PC-3 (cell line): ENCODE results near the gene ANKS1B. TPM values are rescaled to one million over a fixed set of nuclear protein-coding genes. Genes with fewer than 3 reads are reported as not detected.

Experiments used
- ATAC-seq: fragments of 200-7000 bp; cut with Tn5 transposase; 2 replicates; pipeline ENCODE4 v1.9.1; 2020; ENCODE audit warnings: mild to moderate bottlenecking, moderate library complexity
- BruUV-seq: library from RNA; stranded (reverse); fragments of 400-500 nt; replicated peaks from 2 replicates; lab custom pipeline; 2021; lab: Mats Ljungman, UMichigan
- CTCF ChIA-PET: fragments of 300-600 bp; sonication (Branson Sonifier 250); formaldehyde crosslinking; loops from one replicate; lab custom pipeline; 2022; ENCODE audit warnings: antibody characterized with exemption; lab: Charles Lee
- POLR2A ChIA-PET: fragments of 300-600 bp; sonication (Branson Sonifier 250); formaldehyde crosslinking; loops from one replicate; lab custom pipeline; 2022; ENCODE audit warnings: antibody characterized with exemption; ENCODE audit not compliant: unreplicated experiment; lab: Charles Lee
- DNase-seq: peaks from one replicate; pipeline ENCODE4 v3.0.0-alpha.2; 2015
- H2AFZ ChIP-seq: fragments of 300-600 bp; sonication (generic); 2 replicates; pipeline ENCODE4 v1.6.0; 2016; ENCODE audit warnings: antibody characterized with exemption, low read length
- H3F3A ChIP-seq: fragments of 300-600 bp; sonication (generic); one replicate; pipeline ENCODE4 v1.6.0; 2017; ENCODE audit warnings: antibody characterized with exemption, low read length, control low read depth, mild to moderate bottlenecking; ENCODE audit not compliant: unreplicated experiment
- H3K27ac ChIP-seq: fragments of 300-600 bp; sonication (generic); 2 replicates; pipeline ENCODE4 v1.5.1; 2016; ENCODE audit warnings: mild to moderate bottlenecking, low read length
- H3K27me3 ChIP-seq: fragments of 300-600 bp; sonication (generic); 2 replicates; pipeline ENCODE4 v1.6.1; 2016; ENCODE audit warnings: low read length, mixed read lengths
- H3K36me3 ChIP-seq: fragments of 300-600 bp; sonication (generic); 2 replicates; pipeline ENCODE4 v1.6.1; 2016; ENCODE audit warnings: low read depth, mixed run types, low read length, mixed read lengths
- H3K4me1 ChIP-seq: fragments of 300-600 bp; sonication (generic); 2 replicates; pipeline ENCODE4 v1.5.1; 2016; ENCODE audit warnings: low read length; ENCODE audit not compliant: insufficient read depth
- H3K4me2 ChIP-seq: fragments of 300-600 bp; sonication (generic); 2 replicates; pipeline ENCODE4 v1.6.0; 2016; ENCODE audit warnings: low read length
- H3K4me3 ChIP-seq: fragments of 300-600 bp; sonication (generic); 2 replicates; pipeline ENCODE4 v1.5.1; 2016; ENCODE audit warnings: mild to moderate bottlenecking, low read length, mixed read lengths
- H3K79me2 ChIP-seq: fragments of 300-600 bp; sonication (generic); 2 replicates; pipeline ENCODE4 v1.6.1; 2017; ENCODE audit warnings: low read length, mixed read lengths
- H3K9ac ChIP-seq: fragments of 300-600 bp; sonication (generic); 2 replicates; pipeline ENCODE4 v1.6.0; 2016; ENCODE audit warnings: mild to moderate bottlenecking, low read length
- H3K9me2 ChIP-seq: fragments of 300-600 bp; sonication (generic); replicated peaks from 2 replicates; pipeline ENCODE4 v1.6.1; 2016; ENCODE audit warnings: mixed run types, low read length, mixed read lengths
- H3K9me3 ChIP-seq: fragments of 300-600 bp; sonication (generic); 2 replicates; pipeline ENCODE4 v1.6.1; 2016; ENCODE audit warnings: low read length, mixed read lengths
- H4K20me1 ChIP-seq: fragments of 300-600 bp; sonication (generic); 2 replicates; pipeline ENCODE4 v1.6.1; 2016; ENCODE audit warnings: low read length, mixed read lengths
- EZH2 ChIP-seq: fragments of 300-600 bp; sonication (generic); IDR thresholded peaks from one replicate; pipeline ENCODE4 v1.6.1; 2017; ENCODE audit warnings: antibody characterized with exemption, mild to moderate bottlenecking, low read length; ENCODE audit not compliant: unreplicated experiment
- EZH2phosphoT487 ChIP-seq: fragments of 300-600 bp; sonication (generic); IDR thresholded peaks from 2 replicates; pipeline ENCODE4 v1.6.1; 2018; ENCODE audit warnings: mild to moderate bottlenecking, antibody characterized with exemption, low read length, borderline replicate concordance
- intact Hi-C: fragments of 100-400 bp; cut with micrococcal nuclease; formaldehyde crosslinking; loops from 2 replicates; pipeline ENCODE4 v1.9.0; 2023
- total RNA-seq: library from RNA; depleted of rRNA; stranded (reverse); fragments of >200 nt; gene quantifications from 2 replicates; pipeline ENCODE4 v1.2.3, GENCODE V29; 2014
- TF ChIP-seq, protein P1 (sequence below): fragments of 300-600 bp; sonication (generic); conservative IDR thresholded peaks from 2 replicates; pipeline ENCODE4 v1.5.1; 2017; ENCODE audit warnings: antibody characterized with exemption, low read depth, mild to moderate bottlenecking, low read length

Gene ANKS1B
- total RNA-seq, 1 experiment from 2014 or later: 0.07 TPM

DNA sequence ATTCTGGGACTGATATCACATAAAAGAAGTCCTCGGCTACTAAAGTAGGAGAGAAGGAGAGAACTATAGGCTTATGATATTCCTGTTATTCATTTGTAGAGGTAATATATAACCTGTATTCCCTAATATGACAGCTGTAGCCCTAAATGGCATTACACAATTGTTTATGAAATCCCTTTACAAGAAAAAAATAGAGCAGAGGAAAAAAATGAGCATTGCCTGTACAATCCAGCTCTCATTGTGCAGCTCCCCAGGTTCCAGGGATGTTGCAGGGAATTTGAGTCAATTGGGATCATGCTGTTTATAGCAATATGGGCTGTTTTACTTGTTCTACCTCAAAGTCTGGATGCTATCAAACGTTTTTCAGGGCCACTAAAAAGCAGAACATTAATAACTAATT lies 1166.5 kb downstream of the ANKS1B start:
- Histone ChIP-seq H3K27me3 (peaks cover 33% of the 10 kb centered on the region), H3K9me2 (no peaks in the 10 kb centered on the region), H3K4me2 (no peak overlapping the region), H3K79me2 (no peaks in the 10 kb centered on the region), H4K20me1 (no peaks in the 10 kb centered on the region), H2AFZ (no peak overlapping the region), H3K36me3 (no peaks in the 10 kb centered on the region), H3K4me3 (no peak overlapping the region), H3F3A (no peaks in the 10 kb centered on the region), H3K4me1 (no peaks in the 10 kb centered on the region), H3K9me3 (no peaks in the 10 kb centered on the region), H3K9ac (no peak overlapping the region), H3K27ac (no peak overlapping the region)
- TF ChIP-seq, protein P1, sequence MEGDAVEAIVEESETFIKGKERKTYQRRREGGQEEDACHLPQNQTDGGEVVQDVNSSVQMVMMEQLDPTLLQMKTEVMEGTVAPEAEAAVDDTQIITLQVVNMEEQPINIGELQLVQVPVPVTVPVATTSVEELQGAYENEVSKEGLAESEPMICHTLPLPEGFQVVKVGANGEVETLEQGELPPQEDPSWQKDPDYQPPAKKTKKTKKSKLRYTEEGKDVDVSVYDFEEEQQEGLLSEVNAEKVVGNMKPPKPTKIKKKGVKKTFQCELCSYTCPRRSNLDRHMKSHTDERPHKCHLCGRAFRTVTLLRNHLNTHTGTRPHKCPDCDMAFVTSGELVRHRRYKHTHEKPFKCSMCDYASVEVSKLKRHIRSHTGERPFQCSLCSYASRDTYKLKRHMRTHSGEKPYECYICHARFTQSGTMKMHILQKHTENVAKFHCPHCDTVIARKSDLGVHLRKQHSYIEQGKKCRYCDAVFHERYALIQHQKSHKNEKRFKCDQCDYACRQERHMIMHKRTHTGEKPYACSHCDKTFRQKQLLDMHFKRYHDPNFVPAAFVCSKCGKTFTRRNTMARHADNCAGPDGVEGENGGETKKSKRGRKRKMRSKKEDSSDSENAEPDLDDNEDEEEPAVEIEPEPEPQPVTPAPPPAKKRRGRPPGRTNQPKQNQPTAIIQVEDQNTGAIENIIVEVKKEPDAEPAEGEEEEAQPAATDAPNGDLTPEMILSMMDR: no peak
- TF ChIP-seq EZH2: no peak
- no peak for TF ChIP-seq EZH2phosphoT487
- ChIA-PET POLR2A (no interaction called here), CTCF (no interaction called here)
- ATAC-seq (no peak), DNase-seq (no peak)
- no TSS peak for BruUV-seq
- intact Hi-C loops: no loop called here

DNA sequence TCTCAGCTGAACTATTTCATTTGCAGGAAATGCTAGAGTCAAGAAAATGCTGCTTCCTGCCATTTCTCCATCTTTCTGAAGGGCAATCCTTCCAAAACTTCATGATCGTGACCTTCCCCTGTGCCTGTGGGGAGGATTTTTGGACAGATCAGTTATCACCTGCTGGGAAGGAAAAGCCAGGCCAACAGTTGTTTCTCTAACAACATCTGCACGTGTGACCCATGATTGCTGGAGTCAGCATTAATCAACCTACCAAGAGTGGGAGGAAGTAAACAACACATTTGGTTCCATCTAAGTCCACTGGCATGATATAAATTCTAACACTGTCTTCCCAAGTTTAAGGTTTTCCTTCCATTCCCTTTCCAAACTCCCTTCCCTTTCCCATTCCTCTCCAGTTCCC lies 1167.0 kb downstream of the ANKS1B start:
- H4K20me1 ChIP-seq: no peaks in the 10 kb centered on the region
- no peak overlapping the region for H3K4me2 ChIP-seq
- H3K27ac ChIP-seq: no peak overlapping the region
- intact Hi-C loops: no loop called here
- BruUV-seq: no TSS peak
- POLR2A ChIA-PET: no interaction called here
- H3K4me3 ChIP-seq: no peak overlapping the region
- no peak for TF ChIP-seq EZH2
- TF ChIP-seq, protein P1: no peak
- TF ChIP-seq EZH2phosphoT487: no peak
- no peak overlapping the region for H2AFZ ChIP-seq
- peaks cover 33% of the 10 kb centered on the region for H3K27me3 ChIP-seq
- H3K9me2 ChIP-seq: no peaks in the 10 kb centered on the region
- no peaks in the 10 kb centered on the region for H3K79me2 ChIP-seq
- no peaks in the 10 kb centered on the region for H3K36me3 ChIP-seq
- H3K9me3 ChIP-seq: no peaks in the 10 kb centered on the region
- DNase-seq: no peak
- no peak for ATAC-seq
- H3F3A ChIP-seq: no peaks in the 10 kb centered on the region
- no peaks in the 10 kb centered on the region for H3K4me1 ChIP-seq
- no peak overlapping the region for H3K9ac ChIP-seq
- CTCF ChIA-PET: no interaction called here

DNA sequence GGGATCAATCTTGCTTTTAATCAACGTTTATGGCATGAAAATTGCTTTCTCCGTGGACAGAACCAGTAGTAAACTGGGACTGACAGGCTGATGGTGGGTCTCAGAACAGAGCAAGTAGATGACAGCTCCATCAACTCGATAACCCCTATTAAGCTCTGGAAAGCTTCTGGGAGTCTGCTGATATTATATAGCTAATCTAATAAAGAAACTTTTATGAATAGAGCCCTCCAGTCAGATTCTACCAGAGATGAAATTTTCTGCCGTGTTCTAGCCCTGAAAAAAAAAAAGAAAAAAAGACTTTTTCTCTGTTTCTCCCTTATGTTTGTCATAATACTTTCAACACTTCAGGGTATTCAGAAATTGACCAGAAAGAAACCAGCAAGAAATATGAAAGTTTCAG lies 1168.0 kb downstream of the ANKS1B start:
- Histone ChIP-seq H3K36me3 (no peaks in the 10 kb centered on the region), H3K79me2 (no peaks in the 10 kb centered on the region), H3K27ac (no peak overlapping the region), H3K27me3 (peaks cover 33% of the 10 kb centered on the region), H3K4me1 (no peaks in the 10 kb centered on the region), H2AFZ (no peak overlapping the region), H4K20me1 (no peaks in the 10 kb centered on the region), H3K9ac (no peak overlapping the region), H3K4me3 (no peak overlapping the region), H3K4me2 (no peak overlapping the region), H3K9me3 (no peaks in the 10 kb centered on the region), H3K9me2 (no peaks in the 10 kb centered on the region), H3F3A (no peaks in the 10 kb centered on the region)
- no TSS peak for BruUV-seq
- POLR2A ChIA-PET: no interaction called here
- intact Hi-C loops: no loop called here
- CTCF ChIA-PET: no interaction called here
- ATAC-seq (no peak), DNase-seq (no peak)
- TF ChIP-seq, protein P1: no peak
